Mononuclear cell (primary cell): ENCODE data around the gene IFT172. TPM values are rescaled to one million over a fixed set of nuclear protein-coding genes. Genes with fewer than 3 reads are reported as not detected.

ENCODE experiments used
- H3K27me3 ChIP-seq: 2 replicates; pipeline ENCODE4 v1.6.0; 2011; ENCODE audit warnings: low read length, control low read depth; ENCODE audit not compliant: insufficient read depth
- H3K4me1 ChIP-seq: 2 replicates; pipeline ENCODE4 v1.5.1; 2011; ENCODE audit warnings: mild to moderate bottlenecking, low read length, control low read depth; ENCODE audit not compliant: insufficient read depth
- H3K4me3 ChIP-seq: 2 replicates; pipeline ENCODE4 v1.5.1; 2011; ENCODE audit warnings: mild to moderate bottlenecking, low read length, moderate library complexity
- H3K9me3 ChIP-seq: 2 replicates; pipeline ENCODE4 v1.5.1; 2011; ENCODE audit warnings: low read depth, mild to moderate bottlenecking, control low read depth, low read length
- total RNA-seq: library from RNA; depleted of rRNA; stranded (reverse); fragments of >200 nt; gene quantifications from one replicate; pipeline ENCODE4 v1.2.3, GENCODE V29; 2012

Gene IFT172
- total RNA-seq, 1 donor = 5.9 TPM

GRCh38 chr2:27420996-27421395, 68.5 kb downstream of the IFT172 start:
- Histone ChIP-seq H3K9me3 (no peaks in the 10 kb centered on the region), H3K4me1 (no peaks in the 10 kb centered on the region), H3K4me3 (no peak overlapping the region), H3K27me3 (no peaks in the 10 kb centered on the region)

DNA sequence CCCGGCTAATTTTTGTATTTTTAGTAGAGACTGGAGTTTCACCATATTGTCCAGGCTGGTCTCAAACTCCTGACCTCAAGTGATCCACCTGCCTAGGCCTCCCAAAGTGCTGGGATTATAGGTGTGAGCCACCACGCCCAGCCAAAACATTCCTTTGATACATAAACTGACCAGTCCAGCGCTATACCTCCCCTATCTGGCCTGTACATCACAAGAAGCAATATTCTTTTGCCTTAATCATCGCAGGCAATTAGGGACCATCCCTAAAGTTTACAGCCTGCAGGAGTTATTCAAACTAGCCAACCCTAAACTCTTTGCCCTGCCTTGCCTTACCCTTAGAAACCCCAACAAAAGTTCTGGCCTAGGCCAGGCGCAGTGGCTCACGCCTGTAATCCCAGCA, 73.4 kb downstream of the IFT172 start:
- Histone ChIP-seq H3K4me1 (no peaks in the 10 kb centered on the region), H3K4me3 (no peak overlapping the region), H3K27me3 (no peaks in the 10 kb centered on the region), H3K9me3 (no peaks in the 10 kb centered on the region)

GRCh38 chr2:27412419-27413152, 77.0 kb downstream of the IFT172 start:
- Histone ChIP-seq H3K4me3 (no peak overlapping the region), H3K9me3 (no peaks in the 10 kb centered on the region), H3K4me1 (peaks cover 21% of the 10 kb centered on the region)

DNA sequence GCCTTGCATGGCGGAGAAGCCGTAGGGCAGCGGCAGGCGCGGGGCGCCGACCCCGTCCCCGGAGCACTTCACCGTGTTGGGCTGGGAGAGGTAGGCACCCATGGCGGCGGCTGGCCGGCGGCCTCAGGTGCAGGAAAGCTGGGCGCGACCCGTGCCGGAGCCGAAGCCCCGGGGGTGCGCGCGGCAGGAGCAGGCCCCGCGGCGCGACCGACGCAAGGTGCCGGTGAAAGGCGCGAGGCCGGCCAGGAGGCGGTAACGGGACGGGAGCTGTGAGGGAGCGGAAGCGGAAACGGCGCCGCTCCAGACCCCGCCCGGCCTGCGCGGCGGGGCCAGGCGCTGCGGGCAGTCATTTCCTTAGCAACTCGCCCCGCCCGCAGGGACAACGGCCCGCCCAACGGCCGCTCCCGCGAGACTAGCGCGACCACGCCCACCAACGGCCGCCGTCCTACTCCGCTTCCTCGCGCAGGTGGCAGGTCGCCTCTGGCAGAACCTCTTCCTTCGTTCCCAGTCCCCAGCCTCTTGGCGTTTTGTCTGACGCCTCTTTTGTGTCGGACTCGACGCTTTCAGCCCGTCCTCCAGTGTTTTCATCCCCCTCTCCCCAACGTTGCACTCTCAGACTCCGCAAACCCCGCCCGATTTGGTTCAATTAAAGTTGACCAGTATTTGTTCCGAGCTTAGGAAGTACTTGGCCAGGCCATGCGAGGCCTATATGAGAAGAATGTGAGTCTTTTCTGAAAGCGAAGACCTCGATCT, 80.0 kb downstream of the IFT172 start, which contains the start of gene PPM1G:
Gene PPM1G (minus strand): TSS at position 271 of the 753 bp plus-strand sequence. CDS start 169 bp downstream, at position 102.
- Histone ChIP-seq H3K4me1 (peaks cover 26% of the 10 kb centered on the region), H3K27me3 (no peaks in the 10 kb centered on the region), H3K4me3 (peak within 1 kb of the TSS; percentile 97), H3K9me3 (no peaks in the 10 kb centered on the region)

More at GRCh38 chr2:27412419-27413152, 77.0 kb downstream of the IFT172 start:
- H3K27me3 ChIP-seq = no peaks in the 10 kb centered on the region

GRCh38 chr2:27408601-27409320, 80.8 kb downstream of the IFT172 start:
- Histone ChIP-seq H3K9me3 (no peaks in the 10 kb centered on the region), H3K4me1 (peaks cover 26% of the 10 kb centered on the region), H3K27me3 (no peaks in the 10 kb centered on the region), H3K4me3 (peak overlapping the region; percentile 97)

DNA sequence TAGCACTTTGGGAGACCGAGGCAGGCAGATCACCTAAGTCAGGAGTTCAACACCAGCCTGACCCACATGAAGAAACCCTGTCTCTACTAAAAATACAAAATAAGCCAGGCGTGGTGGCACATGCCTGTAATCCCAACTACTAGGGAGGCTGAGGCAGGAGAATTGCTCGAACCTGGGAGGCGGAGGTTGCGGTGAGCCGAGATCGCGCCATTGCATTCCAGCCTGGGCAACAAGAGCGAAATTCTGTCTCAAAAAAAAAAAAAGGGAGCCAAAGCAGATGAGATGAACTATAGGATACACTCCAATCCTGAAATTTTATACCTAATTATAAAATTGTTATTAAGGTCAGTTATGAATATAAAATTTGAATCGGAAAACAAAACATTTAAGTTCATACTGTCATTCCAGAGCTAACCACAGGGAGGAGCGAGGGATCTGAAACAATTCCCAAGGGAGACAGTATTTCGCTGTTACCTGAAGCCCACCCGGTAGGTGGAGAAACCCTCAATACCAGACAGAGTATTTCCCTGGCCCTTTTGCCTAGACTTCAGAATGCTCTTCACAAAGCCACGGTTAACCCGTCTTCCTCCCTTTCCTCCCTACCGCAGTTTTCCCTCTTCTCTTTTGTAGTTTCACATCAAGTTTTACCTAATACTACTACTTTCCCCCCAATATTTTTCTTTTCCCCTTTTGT, 81.6 kb downstream of the IFT172 start:
- Histone ChIP-seq H3K4me1 (peaks cover 29% of the 10 kb centered on the region), H3K4me3 (no peak overlapping the region)

DNA sequence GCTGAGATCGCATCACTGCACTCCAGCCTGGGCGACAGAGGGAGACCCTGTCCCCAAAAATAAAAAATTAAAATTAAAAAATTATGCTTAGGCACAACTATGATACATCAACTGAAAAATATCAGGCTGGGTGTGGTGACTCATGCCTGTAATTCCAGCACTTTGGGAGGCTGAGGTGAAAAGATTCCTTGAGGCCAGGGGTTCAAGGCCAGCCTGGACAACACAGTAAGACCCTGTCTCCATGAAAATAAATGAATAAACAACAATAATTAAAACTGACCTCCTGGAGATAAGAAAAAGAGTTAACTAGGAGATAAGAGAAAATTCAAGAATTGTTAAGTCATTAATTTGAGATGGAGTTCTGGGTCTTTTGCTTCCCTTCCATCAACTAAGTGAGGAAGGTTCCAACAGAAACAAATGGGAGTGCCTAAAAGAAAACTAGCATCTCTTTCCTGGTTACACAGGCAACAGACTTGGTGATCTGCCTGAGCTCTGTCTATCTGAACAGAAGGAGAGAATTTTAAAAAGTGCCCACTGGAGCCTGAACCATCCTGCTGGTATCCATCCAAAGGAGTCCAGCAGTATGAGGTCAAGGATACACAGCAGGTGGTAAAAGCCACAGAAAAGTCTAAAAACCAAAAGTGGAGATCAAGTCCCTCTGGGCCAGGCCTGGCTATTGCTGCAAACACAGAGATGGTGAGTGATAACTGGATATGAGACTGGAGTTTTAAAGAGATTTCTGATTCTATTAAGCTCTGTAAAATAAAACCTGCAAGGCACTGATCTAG, 89.0 kb downstream of the IFT172 start:
- Histone ChIP-seq H3K4me3 (no peak overlapping the region), H3K27me3 (no peaks in the 10 kb centered on the region), H3K4me1 (peaks cover 3% of the 10 kb centered on the region), H3K9me3 (no peaks in the 10 kb centered on the region)

More for the DNA sequence above, 81.6 kb downstream of the IFT172 start:
- no peaks in the 10 kb centered on the region for H3K27me3 ChIP-seq
- no peaks in the 10 kb centered on the region for H3K9me3 ChIP-seq

GRCh38 chr2:27398962-27399361, 90.6 kb downstream of the IFT172 start:
- no peak overlapping the region for H3K4me3 ChIP-seq
- H3K27me3 ChIP-seq = no peaks in the 10 kb centered on the region
- H3K4me1 ChIP-seq = peaks cover 3% of the 10 kb centered on the region
- H3K9me3 ChIP-seq = no peaks in the 10 kb centered on the region

Other genes starting within 250 kb of the IFT172 start
- gene SLC30A3, start 226.7 kb downstream of the IFT172 start, total RNA-seq = not detected
- not detected for gene DNAJC5G, start 214.3 kb downstream of the IFT172 start, total RNA-seq
- gene TRIM54, start 207.3 kb downstream of the IFT172 start, total RNA-seq = not detected
- gene UCN, start 181.3 kb downstream of the IFT172 start, total RNA-seq = not detected
- 30.5 TPM for gene MPV17, start 166.6 kb downstream of the IFT172 start, total RNA-seq
- gene GTF3C2, start 133.0 kb downstream of the IFT172 start, total RNA-seq = 45.0 TPM
- 8.8 TPM for gene EIF2B4, start 119.4 kb downstream of the IFT172 start, total RNA-seq
- 54.8 TPM for gene SNX17, start 119.1 kb downstream of the IFT172 start, total RNA-seq
- 11.5 TPM for gene ZNF513, start 109.0 kb downstream of the IFT172 start, total RNA-seq
- 31.6 TPM for gene PPM1G, start 80.2 kb downstream of the IFT172 start, total RNA-seq
- gene NRBP1, start 61.1 kb downstream of the IFT172 start, total RNA-seq = 126 TPM
- gene KRTCAP3, start 47.4 kb downstream of the IFT172 start, total RNA-seq = 0.52 TPM
- gene FNDC4, start 5.5 kb upstream of the IFT172 start, total RNA-seq = 0.10 TPM
- gene GCKR, start 7.1 kb upstream of the IFT172 start, total RNA-seq = not detected
- gene ZNF512, start 93.3 kb upstream of the IFT172 start, total RNA-seq = 12.8 TPM
- gene CCDC121, start 139.3 kb upstream of the IFT172 start, total RNA-seq = 0.84 TPM
- gene GPN1, start 139.3 kb upstream of the IFT172 start, total RNA-seq = 25.8 TPM
- gene SUPT7L, start 173.9 kb upstream of the IFT172 start, total RNA-seq = 75.5 TPM
- 23.3 TPM for gene SLC4A1AP, start 174.1 kb upstream of the IFT172 start, total RNA-seq